Neural cell (in vitro differentiated cells): ENCODE data around the gene ZNF618. TPM values are rescaled to one million over a fixed set of nuclear protein-coding genes. Genes with fewer than 3 reads are reported as not detected.

ENCODE experiments used
- H2AFZ ChIP-seq: fragments of 200-600, 300-800 bp; sonication (generic), shearing (Covaris generic); 2 replicates; pipeline ENCODE4 v1.6.0; 2014; ENCODE audit warnings: low read depth, mild to moderate bottlenecking, antibody characterized with exemption, low read length, moderate library complexity
- H3F3A ChIP-seq: fragments of 200-600 bp; shearing (Covaris generic); 2 replicates; pipeline ENCODE4 v1.6.1; 2016; ENCODE audit warnings: mild to moderate bottlenecking, moderate library complexity, mixed read lengths, antibody characterized with exemption, low read length; ENCODE audit not compliant: insufficient read depth, poor library complexity, severe bottlenecking
- H3K27ac ChIP-seq: fragments of 200-600, 300-800 bp; sonication (generic), shearing (Covaris generic); 2 replicates; pipeline ENCODE4 v1.5.1; 2014; ENCODE audit warnings: mild to moderate bottlenecking, low read length, moderate library complexity
- H3K27me3 ChIP-seq: fragments of 300-800, 200-600 bp; sonication (generic), shearing (Covaris generic); 2 replicates; pipeline ENCODE4 v1.6.0; 2014; ENCODE audit warnings: mild to moderate bottlenecking, low read depth, low read length, moderate library complexity; ENCODE audit not compliant: insufficient read depth
- H3K36me3 ChIP-seq: fragments of 300-800, 200-600 bp; sonication (generic), shearing (Covaris generic); 2 replicates; pipeline ENCODE4 v1.5.1; 2014; ENCODE audit warnings: mild to moderate bottlenecking, antibody characterized with exemption, low read length, moderate library complexity; ENCODE audit not compliant: insufficient read depth
- H3K4me2 ChIP-seq: fragments of 300-800, 200-600 bp; sonication (generic), shearing (Covaris generic); 2 replicates; pipeline ENCODE4 v1.6.0; 2014; ENCODE audit warnings: mild to moderate bottlenecking, low read length
- H3K4me3 ChIP-seq: fragments of 300-800, 200-600 bp; sonication (generic), shearing (Covaris generic); 2 replicates; pipeline ENCODE4 v1.5.1; 2014; ENCODE audit warnings: mild to moderate bottlenecking, low read length, moderate library complexity
- H3K79me2 ChIP-seq: fragments of 200-600 bp; shearing (Covaris generic); replicated peaks from 2 replicates; pipeline ENCODE4 v1.6.0; 2014; ENCODE audit warnings: mild to moderate bottlenecking, low read length, moderate library complexity; ENCODE audit not compliant: insufficient read depth
- H3K9ac ChIP-seq: fragments of 300-800, 200-600 bp; sonication (generic), shearing (Covaris generic); 2 replicates; pipeline ENCODE4 v1.6.1; 2016; ENCODE audit warnings: mild to moderate bottlenecking, low read length, mixed read lengths
- H3K9me2 ChIP-seq: fragments of 200-600 bp; shearing (Covaris generic); 2 replicates; pipeline ENCODE4 v1.6.1; 2016; ENCODE audit warnings: mild to moderate bottlenecking, low read length, mixed read lengths; ENCODE audit not compliant: insufficient read depth
- H3K9me3 ChIP-seq: fragments of 200-600, 300-800 bp; sonication (generic), shearing (Covaris generic); 2 replicates; pipeline ENCODE4 v1.6.1; 2016; ENCODE audit warnings: mild to moderate bottlenecking, mixed run types, low read length, moderate library complexity, mixed read lengths
- H4K20me1 ChIP-seq: fragments of 200-600 bp; shearing (Covaris generic); 2 replicates; pipeline ENCODE4 v1.6.1; 2016; ENCODE audit warnings: mild to moderate bottlenecking, mixed run types; ENCODE audit not compliant: insufficient read depth
- EP300 ChIP-seq: fragments of 450-650 bp; conservative IDR thresholded peaks from 2 replicates; pipeline ENCODE4 v1.6.1; 2014; ENCODE audit warnings: antibody characterized with exemption, mild to moderate bottlenecking, moderate library complexity; ENCODE audit not compliant: poor library complexity, severe bottlenecking
- EZH2 ChIP-seq: fragments of 200-600, 300-800 bp; shearing (Covaris generic), sonication (generic); IDR thresholded peaks from 2 replicates; pipeline ENCODE4 v1.6.1; 2014; ENCODE audit warnings: antibody characterized with exemption, low read length, borderline replicate concordance, mild to moderate bottlenecking; ENCODE audit not compliant: insufficient read depth, poor library complexity, severe bottlenecking
- MXI1 ChIP-seq: fragments of 450-650 bp; conservative IDR thresholded peaks from 2 replicates; pipeline ENCODE4 v1.6.1; 2014; ENCODE audit warnings: antibody characterized with exemption, mild to moderate bottlenecking; ENCODE audit not compliant: poor library complexity, severe bottlenecking
- POLR2AphosphoS5 ChIP-seq: IDR thresholded peaks from 2 replicates; pipeline ENCODE4 v1.6.1; 2012
- RAD21 ChIP-seq: fragments of 450-650 bp; conservative IDR thresholded peaks from 2 replicates; pipeline ENCODE4 v1.6.1; 2014; ENCODE audit warnings: antibody characterized with exemption, mild to moderate bottlenecking, moderate library complexity
- SMC3 ChIP-seq: fragments of 450-650 bp; conservative IDR thresholded peaks from 2 replicates; pipeline ENCODE4 v1.6.1; 2014; ENCODE audit warnings: antibody characterized with exemption, mild to moderate bottlenecking, moderate library complexity; ENCODE audit not compliant: poor library complexity
- TAF1 ChIP-seq: IDR thresholded peaks from 2 replicates; pipeline ENCODE4 v1.6.1; 2012; ENCODE audit warnings: low read depth
- polyA plus RNA-seq: library from polyadenylated mRNA; depleted of rRNA; stranded (reverse); fragments of >200 nt; gene quantifications from 2 replicates; pipeline ENCODE4 v1.2.3, GENCODE V29; 2014
- TF ChIP-seq, protein P1 (sequence below): IDR thresholded peaks from 2 replicates; pipeline ENCODE4 v1.6.1; 2012; ENCODE audit warnings: borderline replicate concordance
- TF ChIP-seq, protein P2 (sequence below): fragments of 450-650 bp; IDR thresholded peaks from 2 replicates; pipeline ENCODE4 v1.5.1; 2014; ENCODE audit warnings: antibody characterized with exemption, mild to moderate bottlenecking, moderate library complexity; ENCODE audit not compliant: poor library complexity, severe bottlenecking

ZNF618 gene
- polyA plus RNA-seq, 1 donor from 2014 or later, result 7.1 TPM

DNA sequence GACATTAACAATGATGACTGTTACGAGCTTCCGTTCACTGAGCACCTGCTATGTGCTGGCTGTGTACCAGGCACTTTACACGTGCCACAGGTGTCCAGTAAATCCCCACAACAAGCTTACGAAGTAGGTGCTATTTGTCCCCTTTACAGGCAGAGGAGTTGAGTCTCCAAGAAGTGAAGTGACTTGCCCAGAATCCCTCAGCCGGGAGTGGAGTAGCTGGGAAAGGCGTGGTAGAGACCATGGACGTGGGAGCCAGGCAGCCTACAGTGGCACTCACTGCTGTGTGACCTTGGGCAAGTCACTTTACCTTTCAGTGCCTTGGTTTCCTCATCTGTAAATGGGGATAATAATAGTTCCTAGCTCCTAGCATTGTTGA lies 202.7 kb downstream of the ZNF618 start:
- Histone ChIP-seq H3K36me3 (no peaks in the 10 kb centered on the region), H3K27ac (no peak overlapping the region), H3K9ac (no peak overlapping the region), H3K9me2 (no peaks in the 10 kb centered on the region), H3K4me3 (no peak overlapping the region), H2AFZ (no peak overlapping the region), H3K27me3 (no peaks in the 10 kb centered on the region), H4K20me1 (no peaks in the 10 kb centered on the region), H3K9me3 (no peaks in the 10 kb centered on the region), H3K79me2 (no peaks in the 10 kb centered on the region), H3F3A (no peaks in the 10 kb centered on the region), H3K4me2 (no peak overlapping the region)
- TF ChIP-seq RAD21, result no peak
- TF ChIP-seq, protein P1, sequence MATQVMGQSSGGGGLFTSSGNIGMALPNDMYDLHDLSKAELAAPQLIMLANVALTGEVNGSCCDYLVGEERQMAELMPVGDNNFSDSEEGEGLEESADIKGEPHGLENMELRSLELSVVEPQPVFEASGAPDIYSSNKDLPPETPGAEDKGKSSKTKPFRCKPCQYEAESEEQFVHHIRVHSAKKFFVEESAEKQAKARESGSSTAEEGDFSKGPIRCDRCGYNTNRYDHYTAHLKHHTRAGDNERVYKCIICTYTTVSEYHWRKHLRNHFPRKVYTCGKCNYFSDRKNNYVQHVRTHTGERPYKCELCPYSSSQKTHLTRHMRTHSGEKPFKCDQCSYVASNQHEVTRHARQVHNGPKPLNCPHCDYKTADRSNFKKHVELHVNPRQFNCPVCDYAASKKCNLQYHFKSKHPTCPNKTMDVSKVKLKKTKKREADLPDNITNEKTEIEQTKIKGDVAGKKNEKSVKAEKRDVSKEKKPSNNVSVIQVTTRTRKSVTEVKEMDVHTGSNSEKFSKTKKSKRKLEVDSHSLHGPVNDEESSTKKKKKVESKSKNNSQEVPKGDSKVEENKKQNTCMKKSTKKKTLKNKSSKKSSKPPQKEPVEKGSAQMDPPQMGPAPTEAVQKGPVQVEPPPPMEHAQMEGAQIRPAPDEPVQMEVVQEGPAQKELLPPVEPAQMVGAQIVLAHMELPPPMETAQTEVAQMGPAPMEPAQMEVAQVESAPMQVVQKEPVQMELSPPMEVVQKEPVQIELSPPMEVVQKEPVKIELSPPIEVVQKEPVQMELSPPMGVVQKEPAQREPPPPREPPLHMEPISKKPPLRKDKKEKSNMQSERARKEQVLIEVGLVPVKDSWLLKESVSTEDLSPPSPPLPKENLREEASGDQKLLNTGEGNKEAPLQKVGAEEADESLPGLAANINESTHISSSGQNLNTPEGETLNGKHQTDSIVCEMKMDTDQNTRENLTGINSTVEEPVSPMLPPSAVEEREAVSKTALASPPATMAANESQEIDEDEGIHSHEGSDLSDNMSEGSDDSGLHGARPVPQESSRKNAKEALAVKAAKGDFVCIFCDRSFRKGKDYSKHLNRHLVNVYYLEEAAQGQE, result no peak
- TF ChIP-seq, protein P2, sequence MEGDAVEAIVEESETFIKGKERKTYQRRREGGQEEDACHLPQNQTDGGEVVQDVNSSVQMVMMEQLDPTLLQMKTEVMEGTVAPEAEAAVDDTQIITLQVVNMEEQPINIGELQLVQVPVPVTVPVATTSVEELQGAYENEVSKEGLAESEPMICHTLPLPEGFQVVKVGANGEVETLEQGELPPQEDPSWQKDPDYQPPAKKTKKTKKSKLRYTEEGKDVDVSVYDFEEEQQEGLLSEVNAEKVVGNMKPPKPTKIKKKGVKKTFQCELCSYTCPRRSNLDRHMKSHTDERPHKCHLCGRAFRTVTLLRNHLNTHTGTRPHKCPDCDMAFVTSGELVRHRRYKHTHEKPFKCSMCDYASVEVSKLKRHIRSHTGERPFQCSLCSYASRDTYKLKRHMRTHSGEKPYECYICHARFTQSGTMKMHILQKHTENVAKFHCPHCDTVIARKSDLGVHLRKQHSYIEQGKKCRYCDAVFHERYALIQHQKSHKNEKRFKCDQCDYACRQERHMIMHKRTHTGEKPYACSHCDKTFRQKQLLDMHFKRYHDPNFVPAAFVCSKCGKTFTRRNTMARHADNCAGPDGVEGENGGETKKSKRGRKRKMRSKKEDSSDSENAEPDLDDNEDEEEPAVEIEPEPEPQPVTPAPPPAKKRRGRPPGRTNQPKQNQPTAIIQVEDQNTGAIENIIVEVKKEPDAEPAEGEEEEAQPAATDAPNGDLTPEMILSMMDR, result no peak
- no peak for TF ChIP-seq MXI1
- TF ChIP-seq SMC3, result no peak
- TF ChIP-seq EP300, result no peak
- TF ChIP-seq POLR2AphosphoS5, result no peak
- no peak for TF ChIP-seq TAF1
- TF ChIP-seq EZH2, result no peak

DNA sequence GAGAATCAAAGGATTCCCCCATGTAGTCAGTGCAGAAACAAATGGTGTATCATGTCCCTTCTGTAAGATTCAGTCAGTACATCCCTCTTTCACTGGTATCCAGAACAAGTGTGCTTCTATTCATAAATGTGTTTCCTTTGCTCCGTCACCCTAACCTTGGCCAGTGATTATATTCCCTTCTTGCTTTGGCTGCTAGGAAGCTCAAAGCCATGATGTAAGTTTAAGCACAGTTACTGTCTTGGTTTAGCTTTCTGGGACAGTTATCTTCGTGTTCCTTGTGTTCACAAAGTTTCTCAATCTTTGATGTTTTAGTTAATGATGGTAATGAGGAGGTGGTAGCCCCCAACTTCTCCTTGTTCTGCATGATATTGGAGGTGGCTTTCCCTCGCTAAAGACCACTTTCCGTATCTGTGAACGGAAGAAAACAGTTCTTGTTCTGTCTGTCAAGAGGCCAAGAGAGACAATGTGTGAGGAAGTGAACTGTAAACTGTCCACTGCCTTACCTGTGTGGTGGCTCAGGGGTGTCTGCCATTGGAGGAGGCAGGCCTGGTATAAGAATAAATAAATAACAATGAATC lies 204.2 kb downstream of the ZNF618 start:
- no peaks in the 10 kb centered on the region for H4K20me1 ChIP-seq
- H3F3A ChIP-seq, result no peaks in the 10 kb centered on the region
- H3K27ac ChIP-seq, result no peak overlapping the region
- H3K36me3 ChIP-seq, result no peaks in the 10 kb centered on the region
- H3K4me2 ChIP-seq, result no peak overlapping the region
- H2AFZ ChIP-seq, result no peak overlapping the region
- no peaks in the 10 kb centered on the region for H3K79me2 ChIP-seq
- no peaks in the 10 kb centered on the region for H3K27me3 ChIP-seq
- TF ChIP-seq MXI1, result no peak
- no peak for TF ChIP-seq EP300
- TF ChIP-seq SMC3, result no peak
- no peak for TF ChIP-seq POLR2AphosphoS5
- TF ChIP-seq EZH2, result no peak
- TF ChIP-seq, protein P1, result no peak
- no peak for TF ChIP-seq RAD21
- no peak for TF ChIP-seq TAF1
- H3K9ac ChIP-seq, result no peak overlapping the region
- no peaks in the 10 kb centered on the region for H3K9me3 ChIP-seq
- no peaks in the 10 kb centered on the region for H3K9me2 ChIP-seq
- H3K4me3 ChIP-seq, result no peak overlapping the region
